Ishikawa (cell line): Measurements from ENCODE around the gene ERMP1.

Experiments
- CEBPB ChIP-seq: IDR thresholded peaks from 2 replicates; pipeline ENCODE4 v1.6.1; 2012
- CREB1 ChIP-seq: IDR thresholded peaks from 2 replicates; pipeline ENCODE4 v1.6.1; 2012; ENCODE audit warnings: low read depth
- EGR1 ChIP-seq: IDR thresholded peaks from 2 replicates; pipeline ENCODE4 v1.6.1; 2012
- EP300 ChIP-seq: IDR thresholded peaks from 2 replicates; pipeline ENCODE4 v1.6.1; 2012; ENCODE audit warnings: borderline replicate concordance
- FOXM1 ChIP-seq: IDR thresholded peaks from 2 replicates; pipeline ENCODE4 v1.6.1; 2012; ENCODE audit warnings: low read depth, borderline replicate concordance
- NFIC ChIP-seq: IDR thresholded peaks from 2 replicates; pipeline ENCODE4 v1.6.1; 2012
- RAD21 ChIP-seq: IDR thresholded peaks from 2 replicates; pipeline ENCODE4 v1.6.1; 2012; ENCODE audit warnings: low read depth
- REST ChIP-seq: IDR thresholded peaks from 2 replicates; pipeline ENCODE4 v1.6.1; 2012; ENCODE audit warnings: low read depth, mild to moderate bottlenecking
- TAF1 ChIP-seq: IDR thresholded peaks from 2 replicates; pipeline ENCODE4 v1.6.1; 2012; ENCODE audit warnings: low read depth, mild to moderate bottlenecking
- TCF12 ChIP-seq: IDR thresholded peaks from 2 replicates; pipeline ENCODE4 v1.6.1; 2012; ENCODE audit warnings: low read depth
- TEAD4 ChIP-seq: IDR thresholded peaks from 2 replicates; pipeline ENCODE4 v1.6.1; 2012
- USF1 ChIP-seq: IDR thresholded peaks from 2 replicates; pipeline ENCODE4 v1.6.1; 2012
- YY1 ChIP-seq: IDR thresholded peaks from 2 replicates; pipeline ENCODE4 v1.6.1; 2012; ENCODE audit warnings: low read depth
- ZBTB7A ChIP-seq: IDR thresholded peaks from 2 replicates; pipeline ENCODE4 v1.6.1; 2012; ENCODE audit warnings: low read depth
- TF ChIP-seq, protein P1 (sequence below): IDR thresholded peaks from 2 replicates; pipeline ENCODE4 v1.6.1; 2012

The ERMP1 gene

DNA sequence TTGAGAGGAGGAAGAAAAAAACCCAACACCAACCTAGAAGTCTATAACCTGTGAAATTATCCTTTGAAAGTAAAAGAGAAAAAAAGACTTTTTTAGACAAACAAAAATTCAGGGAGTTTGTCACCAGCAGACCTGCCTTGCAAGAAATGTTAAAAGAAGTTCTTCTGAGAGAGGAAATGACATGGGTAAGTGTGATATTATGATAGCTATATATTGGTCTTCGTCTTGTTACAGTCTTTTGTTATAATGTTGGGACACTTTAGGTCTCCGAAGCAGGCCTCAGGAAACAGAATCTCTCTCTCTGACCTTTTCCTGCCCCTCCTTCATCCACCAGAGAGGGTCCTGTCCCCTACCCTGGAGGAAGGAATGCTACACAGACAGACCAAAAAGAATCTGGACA is 41.1 kb upstream of the ERMP1 start:
- TF ChIP-seq, protein P1, sequence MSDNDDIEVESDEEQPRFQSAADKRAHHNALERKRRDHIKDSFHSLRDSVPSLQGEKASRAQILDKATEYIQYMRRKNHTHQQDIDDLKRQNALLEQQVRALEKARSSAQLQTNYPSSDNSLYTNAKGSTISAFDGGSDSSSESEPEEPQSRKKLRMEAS, result no peak
- TF ChIP-seq CREB1, result no peak
- no peak for TF ChIP-seq CEBPB
- no peak for TF ChIP-seq NFIC
- no peak for TF ChIP-seq EGR1
- no peak for TF ChIP-seq RAD21
- TF ChIP-seq ZBTB7A, result no peak
- TF ChIP-seq FOXM1, result no peak
- TF ChIP-seq TEAD4, result no peak
- TF ChIP-seq TAF1, result no peak
- TF ChIP-seq TCF12, result no peak
- no peak for TF ChIP-seq USF1
- no peak for TF ChIP-seq REST
- TF ChIP-seq YY1, result no peak
- no peak for TF ChIP-seq EP300

- TF ChIP-seq TEAD4 (no peak), CEBPB (no peak), REST (no peak), FOXM1 (no peak), NFIC (no peak), RAD21 (no peak), CREB1 (no peak), TCF12 (no peak), EP300 (no peak)
Observed at GRCh38 chr9:5873439-5873838, 40.5 kb upstream of the ERMP1 start.

DNA sequence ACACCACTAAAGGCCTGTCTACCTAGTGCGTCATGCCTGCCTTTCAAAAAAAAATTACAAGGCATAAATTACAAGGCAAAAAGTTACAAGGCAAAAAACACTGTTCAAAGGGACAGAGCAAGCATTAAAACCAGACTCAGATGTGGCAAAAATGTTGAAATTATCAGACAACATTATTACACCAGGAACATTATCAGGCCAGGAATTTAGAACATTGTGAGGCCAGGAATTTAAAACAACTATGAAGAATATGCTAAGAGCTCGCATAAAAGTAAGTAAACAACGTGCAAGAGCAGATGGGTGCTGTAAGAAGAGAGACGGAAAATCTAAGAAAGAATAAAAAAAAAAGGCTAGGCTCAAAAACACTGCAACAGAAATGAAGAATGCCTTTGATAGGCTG is 39.6 kb upstream of the ERMP1 start:
- TF ChIP-seq EGR1 (no peak), EP300 (no peak), CREB1 (no peak), TAF1 (no peak), REST (no peak), FOXM1 (no peak), USF1 (no peak), YY1 (no peak), TEAD4 (no peak)

- no peak for TF ChIP-seq YY1
Observed at GRCh38 chr9:5871785-5872184, 38.9 kb upstream of the ERMP1 start.

DNA sequence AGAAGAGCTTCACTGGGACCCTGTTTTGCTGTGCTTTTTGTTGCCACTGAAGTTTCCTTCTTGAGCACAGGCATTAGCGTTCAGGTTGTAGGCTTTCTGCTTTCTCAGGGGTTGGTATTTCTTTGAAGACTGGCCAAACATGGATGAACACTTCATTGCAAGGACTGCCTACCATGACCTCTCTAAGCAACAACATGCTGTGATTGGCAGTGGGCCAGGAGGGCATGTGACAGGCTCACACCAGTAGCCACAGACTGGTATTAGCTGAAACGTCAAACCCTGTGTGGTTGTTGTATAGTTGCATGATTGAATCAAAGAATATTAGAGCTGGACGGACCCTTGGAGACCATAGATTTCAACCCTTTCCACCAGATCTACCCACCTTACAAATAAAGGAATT is 37.8 kb upstream of the ERMP1 start:
- no peak for TF ChIP-seq TCF12
- TF ChIP-seq EGR1, result no peak
- TF ChIP-seq TAF1, result no peak
- no peak for TF ChIP-seq TEAD4
- TF ChIP-seq EP300, result 0 out of 2 replicates have a peak, but pooled peaks have one; percentile 12
- peak; percentile 85 for TF ChIP-seq USF1
- no peak for TF ChIP-seq RAD21
- TF ChIP-seq, protein P1, result peak; percentile 29; the same call in 1 of the 2 replicates
- TF ChIP-seq YY1, result no peak
- no peak for TF ChIP-seq FOXM1
- TF ChIP-seq NFIC, result peak; percentile 80
